H1 (cell line): ENCODE data around the gene GREB1. TPM values are rescaled to one million over a fixed set of nuclear protein-coding genes. Genes with fewer than 3 reads are reported as not detected.

ENCODE experiments used
- CTCF ChIA-PET: fragments of 300-600 bp; sonication (Branson Sonifier 250); formaldehyde crosslinking; loops from one replicate; lab custom pipeline; 2021; ENCODE audit not compliant: partially characterized antibody; lab: Charles Lee
- POLR2A ChIA-PET: fragments of 300-600 bp; sonication (Branson Sonifier 250); formaldehyde crosslinking; loops from one replicate; lab custom pipeline; 2021; ENCODE audit warnings: inconsistent platforms; ENCODE audit not compliant: partially characterized antibody; lab: Charles Lee
- DNase-seq, 2 experiments: peaks; one replicate each; pipeline versions ENCODE4 v3.0.0 to v3.0.0-alpha.2; 2010 to 2022; ENCODE audit warnings: low spot score in 2 of 2, low read depth in 1 of 2, mixed read lengths in 1 of 2
- FAIRE-seq: peaks from 2 replicates; lab custom pipeline; 2011; peaks lifted over from hg19 to GRCh38; lab: Jason Lieb, UNC
- H2AFZ ChIP-seq: 2 replicates; pipeline ENCODE4 v1.8.1; 2012; ENCODE audit warnings: low read length, inconsistent platforms
- H2AK5ac ChIP-seq: 2 replicates; pipeline ENCODE4 v1.6.1; 2013; ENCODE audit warnings: low read depth, low read length
- H2BK120ac ChIP-seq: replicated peaks from 2 replicates; pipeline ENCODE3; 2013; ENCODE audit warnings: low read depth, low read length, inconsistent platforms
- H2BK12ac ChIP-seq: 2 replicates; pipeline ENCODE4 v1.6.1; 2013; ENCODE audit warnings: low read depth, low read length
- H2BK15ac ChIP-seq: 2 replicates; pipeline ENCODE4 v1.6.1; 2013; ENCODE audit warnings: low read length
- H2BK20ac ChIP-seq: 2 replicates; pipeline ENCODE4 v1.6.1; 2013; ENCODE audit warnings: low read length
- H2BK5ac ChIP-seq: 2 replicates; pipeline ENCODE4 v1.6.1; 2013; ENCODE audit warnings: low read depth, low read length
- H3K14ac ChIP-seq: 2 replicates; pipeline ENCODE4 v1.6.1; 2013; ENCODE audit warnings: inconsistent platforms; ENCODE audit not compliant: insufficient read length
- H3K18ac ChIP-seq: 2 replicates; pipeline ENCODE4 v1.6.1; 2013; ENCODE audit warnings: low read length; ENCODE audit errors: extremely low read depth
- H3K23ac ChIP-seq: 2 replicates; pipeline ENCODE4 v1.6.1; 2013; ENCODE audit warnings: inconsistent platforms; ENCODE audit not compliant: insufficient read length
- H3K23me2 ChIP-seq: 2 replicates; pipeline ENCODE4 v1.6.1; 2013; ENCODE audit warnings: low read depth, low read length
- H3K27ac ChIP-seq: 2 replicates; pipeline ENCODE4 v1.6.1; 2011; ENCODE audit warnings: low read depth, low read length, inconsistent platforms
- H3K27me3 ChIP-seq, 4 experiments: replicated peaks in 1 of 4; 1 replicate in 1 of 4; 2 replicates in 3 of 4; pipeline versions ENCODE4 v1.6.1 to v1.8.1; 2011 to 2013; ENCODE audit warnings: low read length in 3 of 4, mild to moderate bottlenecking in 3 of 4, inconsistent platforms in 2 of 4, mixed read lengths in 2 of 4, moderate library complexity in 1 of 4; ENCODE audit not compliant: control insufficient read depth in 3 of 4, insufficient read depth in 3 of 4; ENCODE audit errors: extremely low read depth in 1 of 4
- H3K36me3 ChIP-seq, 4 experiments: 2 replicates each; pipeline versions ENCODE4 v1.6.1 to v1.8.1; 2011 to 2013; ENCODE audit warnings: mild to moderate bottlenecking in 4 of 4, low read length in 3 of 4, moderate library complexity in 2 of 4, control low read depth in 1 of 4, inconsistent platforms in 1 of 4; ENCODE audit not compliant: insufficient read depth in 4 of 4, control insufficient read depth in 2 of 4
- H3K4ac ChIP-seq: replicated peaks from 2 replicates; pipeline ENCODE3; 2013; ENCODE audit warnings: low read length, low read depth, mixed read lengths, inconsistent platforms; ENCODE audit not compliant: insufficient read length
- H3K4me1 ChIP-seq, 4 experiments: replicated peaks in 1 of 4; 1 replicate in 1 of 4; 2 replicates in 3 of 4; pipeline versions ENCODE4 v1.6.1 to v1.8.1; 2011 to 2013; ENCODE audit warnings: low read length in 3 of 4, inconsistent platforms in 2 of 4, mixed read lengths in 1 of 4; ENCODE audit not compliant: insufficient read depth in 4 of 4, control insufficient read depth in 3 of 4
- H3K4me2 ChIP-seq, 2 experiments: 2 replicates each; pipeline versions ENCODE4 v1.6.1 to v1.8.1; 2011 to 2013; ENCODE audit warnings: low read depth in 2 of 2, low read length in 2 of 2, control low read depth in 1 of 2, inconsistent platforms in 1 of 2, mild to moderate bottlenecking in 1 of 2; ENCODE audit not compliant: insufficient read depth in 1 of 2
- H3K4me3 ChIP-seq, 4 experiments: fragments of 200-600, 300-600 bp in 1 of 4; sonication (generic), shearing (Covaris generic), sonication (Bioruptor Twin) in 1 of 4; 2 replicates each; pipeline versions ENCODE4 v1.5.1 to v1.8.1; 2011 to 2016; ENCODE audit warnings: low read length in 4 of 4, low read depth in 3 of 4, control low read depth in 2 of 4, inconsistent platforms in 2 of 4, mild to moderate bottlenecking in 2 of 4, mixed read lengths in 1 of 4, moderate library complexity in 1 of 4; ENCODE audit not compliant: insufficient read depth in 2 of 4; ENCODE audit errors: extremely low read depth in 1 of 4
- H3K56ac ChIP-seq: replicated peaks from 2 replicates; pipeline ENCODE3; 2013; ENCODE audit warnings: low read depth, mild to moderate bottlenecking, mixed read lengths, low read length, inconsistent platforms; ENCODE audit not compliant: insufficient read length
- H3K79me1 ChIP-seq: 2 replicates; pipeline ENCODE4 v1.6.1; 2013; ENCODE audit warnings: low read depth, low read length, control low read depth
- H3K79me2 ChIP-seq, 2 experiments: 2 replicates each; pipeline versions ENCODE4 v1.6.1 to v1.8.1; 2012 to 2013; ENCODE audit warnings: low read length in 2 of 2, mild to moderate bottlenecking in 2 of 2, inconsistent platforms in 1 of 2; ENCODE audit not compliant: insufficient read depth in 2 of 2, control insufficient read depth in 1 of 2
- H3K9ac ChIP-seq, 4 experiments: replicated peaks in 1 of 4; 1 replicate in 1 of 4; 2 replicates in 3 of 4; pipeline versions ENCODE4 v1.6.1 to v1.8.1; 2011 to 2013; ENCODE audit warnings: low read depth in 3 of 4, low read length in 3 of 4, control low read depth in 2 of 4, mild to moderate bottlenecking in 2 of 4, moderate library complexity in 2 of 4, inconsistent platforms in 1 of 4; ENCODE audit errors: extremely low read depth in 1 of 4
- H3K9me3 ChIP-seq, 2 experiments: 2 replicates each; pipeline versions ENCODE4 v1.6.1 to v1.8.1; 2012 to 2013; ENCODE audit warnings: mild to moderate bottlenecking in 2 of 2, moderate library complexity in 2 of 2, control low read depth in 1 of 2, inconsistent platforms in 1 of 2, low read depth in 1 of 2, low read length in 1 of 2, mixed read lengths in 1 of 2; ENCODE audit not compliant: insufficient read depth in 2 of 2
- H4K20me1 ChIP-seq, 2 experiments: replicated peaks in 1 of 2; 2 replicates each; pipeline versions ENCODE3 to v1.8.1; 2011 to 2013; ENCODE audit warnings: inconsistent platforms in 2 of 2, low read length in 2 of 2, mild to moderate bottlenecking in 1 of 2; ENCODE audit not compliant: insufficient read depth in 2 of 2, control insufficient read depth in 1 of 2
- H4K5ac ChIP-seq: 2 replicates; pipeline ENCODE4 v1.6.1; 2013; ENCODE audit warnings: low read length, low read depth, mixed read lengths, inconsistent platforms; ENCODE audit not compliant: insufficient read length
- H4K8ac ChIP-seq: 2 replicates; pipeline ENCODE4 v1.8.0; 2013; ENCODE audit warnings: mild to moderate bottlenecking, moderate library complexity, low read length, inconsistent platforms; ENCODE audit not compliant: insufficient read depth; ENCODE audit errors: extremely low read depth
- H4K91ac ChIP-seq: replicated peaks from 2 replicates; pipeline ENCODE3; 2013; ENCODE audit warnings: low read length, mixed read lengths, inconsistent platforms; ENCODE audit not compliant: insufficient read length
- FOSL1 ChIP-seq: IDR thresholded peaks from 2 replicates; pipeline ENCODE4 v1.6.1; 2011; ENCODE audit warnings: mild to moderate bottlenecking, low read depth, low read length, moderate library complexity; ENCODE audit not compliant: insufficient read depth
- KDM5A ChIP-seq: fragments of 200-600 bp; IDR thresholded peaks from 2 replicates; pipeline ENCODE4 v1.7.1; 2012; ENCODE audit warnings: mild to moderate bottlenecking, low read length, inconsistent platforms, mixed read lengths
- POU5F1 ChIP-seq: IDR thresholded peaks from 2 replicates; pipeline ENCODE4 v1.6.1; 2011; ENCODE audit warnings: low read depth, mild to moderate bottlenecking, low read length, moderate library complexity
- RNF2 ChIP-seq: fragments of 200-900, 300-1000 bp; sonication (generic); IDR thresholded peaks from 2 replicates; pipeline ENCODE4 v1.7.1; 2016; ENCODE audit warnings: borderline replicate concordance, low read depth, mild to moderate bottlenecking, antibody characterized with exemption, low read length; ENCODE audit not compliant: poor library complexity, severe bottlenecking; ENCODE audit errors: missing control alignments
- RXRA ChIP-seq: IDR thresholded peaks from 2 replicates; pipeline ENCODE4 v1.6.1; 2011; ENCODE audit warnings: low read depth, mild to moderate bottlenecking, low read length, moderate library complexity; ENCODE audit not compliant: insufficient read depth
- SIN3A ChIP-seq, 2 experiments: IDR thresholded peaks in 1 of 2; conservative IDR thresholded peaks in 1 of 2; 2 replicates each; pipeline ENCODE4 v1.6.1; 2011 to 2012; ENCODE audit warnings: low read length in 2 of 2, improper control_type of control experiment in 1 of 2, low read depth in 1 of 2, mild to moderate bottlenecking in 1 of 2
- SIX5 ChIP-seq: IDR thresholded peaks from 2 replicates; pipeline ENCODE4 v1.6.1; 2011; ENCODE audit warnings: mild to moderate bottlenecking, low read depth, low read length
- SP4 ChIP-seq: IDR thresholded peaks from 2 replicates; pipeline ENCODE4 v1.6.1; 2012; ENCODE audit warnings: low read length, inconsistent platforms
- WGBS, 2 experiments: shearing (Covaris generic) in 1 of 2; methylation state at CpG; one replicate each; pipeline versions ENCODE4 v1.1.6 to v1.1.7; 2013 to 2015; ENCODE audit warnings: low lambda C conversion rate in 2 of 2, mixed read lengths in 2 of 2, inconsistent platforms in 1 of 2, low coverage in 1 of 2, missing lambda C conversion rate in 1 of 2; ENCODE audit not compliant: insufficient replicate concordance in 2 of 2, insufficient coverage in 1 of 2, insufficient read length in 1 of 2; ENCODE audit errors: extremely low coverage in 1 of 2, missing lambda C conversion rate in 1 of 2; 5-methylcytosine and 5-hydroxymethylcytosine counted together
- polyA plus RNA-seq, 7 experiments: library from polyadenylated mRNA; depleted of rRNA in 3 of 7; stranded (reverse) in 5 of 7; unstranded in 2 of 7; fragments of >200 nt in 5 of 7; fragments of 200-250 nt in 2 of 7; gene quantifications; 1 replicate in 5 of 7; 2 replicates in 1 of 7; 4 replicates in 1 of 7; pipeline versions ENCODE4 v1.2.1 to v1.2.3, GENCODE V29; 2011 to 2013; ENCODE audit warnings: missing spikeins in 2 of 7, mixed read lengths in 2 of 7
- total RNA-seq: library from RNA; stranded (reverse); fragmentation: NEBNext Ultra II Directional; extraction: Animal tissue kit (Norgen Biotek cat#: 25700); gene quantifications from 2 replicates; pipeline ENCODE4 v1.2.1, GENCODE V29; 2021
- TF ChIP-seq, protein P1 (sequence below): IDR thresholded peaks from 2 replicates; pipeline ENCODE4 v1.6.1; 2011; ENCODE audit warnings: low read length, improper control_type of control experiment

The GREB1 gene
- total and polyA plus RNA-seq, 2 of the 8 experiments (the other 6 are each of a cell fraction or from before 2014, with no cell fraction given) = 7.9 to 43.4 TPM

DNA sequence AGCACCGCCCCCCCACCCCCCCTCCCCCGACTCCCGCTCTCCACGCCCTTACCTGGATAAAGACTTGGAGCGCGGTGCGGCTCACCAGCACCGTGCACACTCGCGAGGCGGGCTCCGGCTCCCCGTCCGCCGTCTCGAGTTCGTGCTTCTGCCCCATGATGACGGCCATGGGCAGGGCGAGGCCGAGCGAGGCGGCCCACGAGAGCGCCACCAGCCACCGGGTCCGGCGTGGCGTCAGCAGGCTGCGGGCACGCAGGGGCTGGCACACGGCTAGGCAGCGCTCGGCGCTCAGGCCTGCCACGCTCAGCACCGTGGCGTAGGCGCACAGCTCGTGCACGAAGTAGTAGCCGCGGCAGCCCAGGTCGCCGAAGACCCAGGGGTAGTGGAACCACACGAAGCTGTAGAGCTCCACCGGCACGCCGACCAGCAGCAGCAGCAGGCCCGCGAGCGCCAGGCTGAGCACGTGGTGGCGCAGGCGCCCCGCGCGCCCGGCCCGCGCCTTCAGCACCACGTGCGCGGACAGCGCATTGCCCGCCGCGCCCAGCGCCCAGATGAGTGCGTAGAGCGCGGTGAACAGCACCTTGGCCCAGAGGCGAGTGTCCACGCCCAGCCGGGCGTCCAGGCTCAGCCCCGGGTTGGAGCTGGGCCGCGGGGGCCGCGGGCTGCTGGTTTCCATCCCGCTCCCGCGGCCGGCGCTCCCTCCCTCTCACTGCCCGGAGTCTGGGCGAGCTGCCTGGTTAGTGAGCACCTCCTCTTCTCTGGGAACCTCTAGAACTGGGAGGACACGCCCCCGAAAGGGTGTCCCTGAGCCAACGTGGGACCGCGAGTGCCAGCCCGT is 135.8 kb downstream of the GREB1 start, which contains the start of gene NTSR2:
NTSR2 (minus strand) TSS at position 742 of the 838 bp plus-strand sequence; CDS start at position 676, 66 bp downstream.
- H3K4me2 ChIP-seq = peak within 1 kb of the TSS; percentile 29 to 77
- H3K4me3 ChIP-seq = peak within 1 kb of the TSS in 3 of 4 experiments; percentile 17 to 53 (median 28); a peak in 3 of 8 replicates
- H4K8ac ChIP-seq = peak within 1 kb of the TSS; percentile 26; the same call in 1 of the 2 replicates
- TF ChIP-seq POU5F1 (no peak), RXRA (no peak), SIN3A (conservative IDR thresholded peaks at IDR 0.05 in 1 of 2, IDR thresholded peaks at IDR 0.05 in 1 of 2; ENCODE audit: low read depth in 1 of 2, low read length in 2 of 2) (peak; percentile 96 to 99; a peak in 3 of 4 replicates), SP4 (no peak), SIX5 (no peak), FOSL1 (no peak), KDM5A (no peak), RNF2 (peak; percentile 62)
- TF ChIP-seq, protein P1, sequence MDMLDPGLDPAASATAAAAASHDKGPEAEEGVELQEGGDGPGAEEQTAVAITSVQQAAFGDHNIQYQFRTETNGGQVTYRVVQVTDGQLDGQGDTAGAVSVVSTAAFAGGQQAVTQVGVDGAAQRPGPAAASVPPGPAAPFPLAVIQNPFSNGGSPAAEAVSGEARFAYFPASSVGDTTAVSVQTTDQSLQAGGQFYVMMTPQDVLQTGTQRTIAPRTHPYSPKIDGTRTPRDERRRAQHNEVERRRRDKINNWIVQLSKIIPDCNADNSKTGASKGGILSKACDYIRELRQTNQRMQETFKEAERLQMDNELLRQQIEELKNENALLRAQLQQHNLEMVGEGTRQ = peak; percentile 83

More for the DNA sequence above, 135.8 kb downstream of the GREB1 start, which contains the start of gene NTSR2:
- Histone ChIP-seq H4K20me1 (peaks cover 0 to 2% of the 10 kb centered on the region in 2 experiments), H3K23me2 (no peaks in the 10 kb centered on the region; the same call in 1 of the 2 replicates), H3K4ac (no peak within 1 kb of the TSS), H2BK120ac (no peak within 1 kb of the TSS), H3K23ac (no peak within 1 kb of the TSS), H3K36me3 (no peaks in the 10 kb centered on the region), H3K18ac (no peak within 1 kb of the TSS), H3K4me1 (peaks cover 0 to 7% (median 3%) of the 10 kb centered on the region in 4 experiments; a peak in 1 of 7 replicates), H2BK20ac (no peak within 1 kb of the TSS), H3K56ac (no peak within 1 kb of the TSS), H3K27ac (no peak within 1 kb of the TSS), H2AFZ (no peak within 1 kb of the TSS), H3K9me3 (peaks cover 0 to 4% of the 10 kb centered on the region in 2 experiments; a peak in 1 of 4 replicates), H2BK15ac (peak within 1 kb of the TSS; percentile 88; the same call in 1 of the 2 replicates), H3K9ac (no peak within 1 kb of the TSS), H3K27me3 (peaks cover 8 to 28% (median 23%) of the 10 kb centered on the region in 4 experiments), H4K91ac (no peak within 1 kb of the TSS), H2BK5ac (no peak within 1 kb of the TSS), H3K79me2 (no peaks in the 10 kb centered on the region), H2BK12ac (peak within 1 kb of the TSS; percentile 68; the same call in 1 of the 2 replicates), H3K14ac (no peak within 1 kb of the TSS), H2AK5ac (no peak within 1 kb of the TSS), H4K5ac (no peak within 1 kb of the TSS), H3K79me1 (no peaks in the 10 kb centered on the region)
- no peak for FAIRE-seq
- peak; percentile 65 to 89 for DNase-seq
- CTCF ChIA-PET = interaction anchor here (0.8 to 8.7 kb wide), 6 partner anchors 12 to 110 kb away, joined by 3 to 76 read pairs (median 4); no protein-coding TSS in a partner anchor
- 50% methylated on average over 61 of the region's 93 CpGs; no CpG with 5 or more reads in 1 of the 2 experiments for WGBS, 2 experiments
- POLR2A ChIA-PET = interaction anchor here (0.9 kb wide), 1 partner anchor 11 kb away, joined by 3 read pairs; no protein-coding TSS in a partner anchor
